ENCODE data around the gene PHF21B.
"Not testable (repeated sequence)": the region's sequence is repeated elsewhere in the genome, so short reads cannot be mapped to it uniquely, and the experiment has no call there.

The PHF21B gene

GRCh38 chr22:44933666-44934453 is 75.9 kb downstream of the PHF21B start:
- no peak for DNase-seq (ENCODE audit: low read depth in 3 of 3)

GRCh38 chr22:44932493-44932892 is 77.3 kb downstream of the PHF21B start:
- DNase-seq (ENCODE audit: low read depth in 3 of 3), result no peak

- no peak for DNase-seq (ENCODE audit: low read depth in 3 of 3)
These were observed 78.0 kb downstream of the PHF21B start for GRCh38 chr22:44931766-44932165.

- DNase-seq (ENCODE audit: low read depth in 3 of 3), result no peak
These were observed 78.7 kb downstream of the PHF21B start for GRCh38 chr22:44931077-44931540.

GRCh38 chr22:44930711-44931035 is 79.1 kb downstream of the PHF21B start:
- DNase-seq (ENCODE audit: low read depth in 3 of 3), result no peak

- no peak for DNase-seq (ENCODE audit: low read depth in 3 of 3)
These were observed 79.6 kb downstream of the PHF21B start for GRCh38 chr22:44930016-44930710.

GRCh38 chr22:44929359-44930015 is 80.3 kb downstream of the PHF21B start:
- DNase-seq (ENCODE audit: low read depth in 3 of 3), result no peak

GRCh38 chr22:44928711-44929358 is 81.0 kb downstream of the PHF21B start:
- no peak for DNase-seq (ENCODE audit: low read depth in 3 of 3)

- no peak for DNase-seq (ENCODE audit: low read depth in 3 of 3)
These were observed 81.7 kb downstream of the PHF21B start for GRCh38 chr22:44928136-44928463.

GRCh38 chr22:44927463-44928135 is 82.2 kb downstream of the PHF21B start:
- no peak for DNase-seq (ENCODE audit: low read depth in 3 of 3)

GRCh38 chr22:44926491-44927415 is 83.1 kb downstream of the PHF21B start:
- no peak for DNase-seq (ENCODE audit: low read depth in 3 of 3)

GRCh38 chr22:44926124-44926475 is 83.7 kb downstream of the PHF21B start:
- no peak for DNase-seq (ENCODE audit: low read depth in 3 of 3)

GRCh38 chr22:44925465-44926123 is 84.2 kb downstream of the PHF21B start:
- no peak for DNase-seq (ENCODE audit: low read depth in 3 of 3)

- DNase-seq (ENCODE audit: low read depth in 3 of 3), result no peak
These were observed 85.1 kb downstream of the PHF21B start for GRCh38 chr22:44924710-44925109.

- DNase-seq (ENCODE audit: low read depth in 3 of 3), result no peak
These were observed 85.7 kb downstream of the PHF21B start for GRCh38 chr22:44924098-44924497.

GRCh38 chr22:44921766-44922165 is 88.0 kb downstream of the PHF21B start:
- DNase-seq (ENCODE audit: low read depth in 3 of 3), result not testable (repeated sequence)

- no peak for DNase-seq (ENCODE audit: low read depth in 3 of 3)
These were observed 89.6 kb downstream of the PHF21B start for GRCh38 chr22:44920183-44920582.

GRCh38 chr22:44919691-44920090 is 90.1 kb downstream of the PHF21B start:
- no peak for DNase-seq (ENCODE audit: low read depth in 3 of 3)

GRCh38 chr22:44918925-44919392 is 90.8 kb downstream of the PHF21B start:
- DNase-seq (ENCODE audit: low read depth in 3 of 3), result no peak
